Measurements from ENCODE around the gene SMIM3. TPM values are rescaled to one million over a fixed set of nuclear protein-coding genes. Genes with fewer than 3 reads are reported as not detected.

SMIM3 gene, protein sequence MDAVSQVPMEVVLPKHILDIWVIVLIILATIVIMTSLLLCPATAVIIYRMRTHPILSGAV
- total RNA-seq, result 10 to 100 TPM; 29.6 to 46.7 (median 43.6) TPM
- polyA plus RNA-seq, result 10 to 100 TPM; 19.2 to 48.6 (median 46.0) TPM

DNA sequence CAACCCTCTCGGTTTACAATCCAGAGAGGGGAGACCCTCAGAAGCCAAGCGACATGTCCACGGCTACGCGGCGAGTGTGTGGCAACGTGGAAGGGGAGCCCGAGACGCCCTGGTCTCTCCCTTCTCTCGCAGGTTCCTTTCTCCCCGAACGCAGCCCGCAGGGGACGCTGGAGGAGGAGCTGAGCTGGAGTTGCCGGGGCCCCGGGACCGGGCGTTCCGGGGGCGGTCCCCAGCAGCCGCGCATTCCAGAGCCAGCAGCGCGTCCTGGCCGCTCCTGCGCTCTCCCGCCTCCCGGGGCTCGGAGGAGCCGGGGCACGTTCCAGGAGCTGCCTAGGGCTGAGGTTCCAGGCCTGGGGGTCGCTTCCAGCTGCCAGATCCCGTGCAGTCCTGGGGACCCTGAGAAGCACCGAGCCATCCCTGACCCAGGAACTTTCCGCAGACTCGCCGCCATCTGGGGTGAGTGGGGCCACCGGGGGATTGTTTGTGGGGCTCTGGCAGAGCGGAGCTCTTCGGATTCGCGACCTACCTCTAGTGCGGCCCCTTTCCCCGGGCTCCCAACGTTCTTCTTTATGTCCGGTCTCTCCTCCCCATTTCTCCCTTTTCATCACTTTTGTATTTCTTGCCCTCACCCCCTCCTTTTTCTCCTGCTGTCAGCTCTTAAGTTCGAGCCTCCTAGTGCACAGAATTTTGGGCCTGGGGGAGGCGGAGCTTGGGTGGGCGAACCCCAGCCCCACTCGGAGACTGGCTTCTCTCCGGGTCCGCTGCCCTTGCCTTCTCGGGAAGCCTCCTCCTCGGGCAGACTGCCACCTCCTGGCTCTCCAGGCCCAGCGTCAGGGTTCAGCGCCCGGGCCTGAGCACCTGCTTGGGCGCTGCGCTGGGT lies at the start of gene SMIM3:
SMIM3 (plus strand) TSS at position 241 of the 880 bp plus-strand sequence. CDS start 16,684 bp downstream, outside the sequence.
- 1% methylated on average over 59 of the region's 59 CpGs for WGBS, 2 donors
- Histone ChIP-seq H3K4me1 (peaks cover 0 to 53% (median 48%) of the 10 kb centered on the region in 4 donors), H3K4me3 (peak within 1 kb of the TSS; percentile 70 to 81 (median 74)), H3K27me3 (no peaks in the 10 kb centered on the region), H3K36me3 (no peaks in the 10 kb centered on the region), H3K9me3 (no peaks in the 10 kb centered on the region), H3K27ac (peak within 1 kb of the TSS; percentile 91 to 95 (median 94))
- intact Hi-C loops (cut with DNase I), result loop anchor here (1.0 to 2.0 kb wide), 2 partner anchors 20 to 78 kb away; partner anchors contain the start of gene RBM22
- TF ChIP-seq POLR2A (IDR thresholded peaks at IDR 0.05) (peak; percentile 75 to 78), POLR2AphosphoS5 (IDR thresholded peaks at IDR 0.05) (peak; percentile 71 to 94 (median 84)), EP300 (IDR thresholded peaks at IDR 0.05) (no peak)
- TF ChIP-seq, protein P1, sequence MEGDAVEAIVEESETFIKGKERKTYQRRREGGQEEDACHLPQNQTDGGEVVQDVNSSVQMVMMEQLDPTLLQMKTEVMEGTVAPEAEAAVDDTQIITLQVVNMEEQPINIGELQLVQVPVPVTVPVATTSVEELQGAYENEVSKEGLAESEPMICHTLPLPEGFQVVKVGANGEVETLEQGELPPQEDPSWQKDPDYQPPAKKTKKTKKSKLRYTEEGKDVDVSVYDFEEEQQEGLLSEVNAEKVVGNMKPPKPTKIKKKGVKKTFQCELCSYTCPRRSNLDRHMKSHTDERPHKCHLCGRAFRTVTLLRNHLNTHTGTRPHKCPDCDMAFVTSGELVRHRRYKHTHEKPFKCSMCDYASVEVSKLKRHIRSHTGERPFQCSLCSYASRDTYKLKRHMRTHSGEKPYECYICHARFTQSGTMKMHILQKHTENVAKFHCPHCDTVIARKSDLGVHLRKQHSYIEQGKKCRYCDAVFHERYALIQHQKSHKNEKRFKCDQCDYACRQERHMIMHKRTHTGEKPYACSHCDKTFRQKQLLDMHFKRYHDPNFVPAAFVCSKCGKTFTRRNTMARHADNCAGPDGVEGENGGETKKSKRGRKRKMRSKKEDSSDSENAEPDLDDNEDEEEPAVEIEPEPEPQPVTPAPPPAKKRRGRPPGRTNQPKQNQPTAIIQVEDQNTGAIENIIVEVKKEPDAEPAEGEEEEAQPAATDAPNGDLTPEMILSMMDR (IDR thresholded peaks at IDR 0.05), result peak in 2 of 4 experiments; percentile 13 to 23
- peak; percentile 94 for DNase-seq

DNA sequence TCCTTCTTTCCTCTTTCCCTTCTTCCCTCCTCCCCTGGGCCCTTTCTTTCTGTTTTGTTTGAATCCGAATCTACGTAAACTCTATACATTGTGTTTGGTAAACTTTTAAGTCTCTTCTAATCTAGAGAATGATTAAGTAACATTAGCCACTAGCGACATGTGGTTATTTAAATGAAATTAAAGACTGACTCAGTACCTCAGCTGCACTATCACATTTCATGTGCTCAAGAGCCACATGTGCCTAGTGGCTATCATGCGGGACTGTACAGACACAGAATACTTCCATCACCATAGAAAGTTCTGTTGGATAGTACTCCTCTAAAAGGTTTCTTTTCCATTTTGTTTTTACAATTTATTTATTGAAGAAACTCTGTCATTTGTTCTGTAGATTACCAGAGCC lies 48.7 kb upstream of the SMIM3 start:
- no peak for TF ChIP-seq POLR2AphosphoS5 (IDR thresholded peaks at IDR 0.05)
- no peak for TF ChIP-seq EP300 (IDR thresholded peaks at IDR 0.05)
- no peak overlapping the region for H3K4me3 ChIP-seq
- H3K27ac ChIP-seq, result no peak overlapping the region
- WGBS, 2 donors, result 81 to 96% methylated on average over 4 of the region's 4 CpGs
- intact Hi-C loops (cut with DNase I), result no loop called here
- DNase-seq, result no peak
- H3K27me3 ChIP-seq, result no peaks in the 10 kb centered on the region
- no peaks in the 10 kb centered on the region for H3K9me3 ChIP-seq
- H3K4me1 ChIP-seq, result peaks cover 0 to 2% (median 1%) of the 10 kb centered on the region in 4 donors
- peaks cover 15 to 83% (median 32%) of the 10 kb centered on the region in 4 donors for H3K36me3 ChIP-seq

DNA sequence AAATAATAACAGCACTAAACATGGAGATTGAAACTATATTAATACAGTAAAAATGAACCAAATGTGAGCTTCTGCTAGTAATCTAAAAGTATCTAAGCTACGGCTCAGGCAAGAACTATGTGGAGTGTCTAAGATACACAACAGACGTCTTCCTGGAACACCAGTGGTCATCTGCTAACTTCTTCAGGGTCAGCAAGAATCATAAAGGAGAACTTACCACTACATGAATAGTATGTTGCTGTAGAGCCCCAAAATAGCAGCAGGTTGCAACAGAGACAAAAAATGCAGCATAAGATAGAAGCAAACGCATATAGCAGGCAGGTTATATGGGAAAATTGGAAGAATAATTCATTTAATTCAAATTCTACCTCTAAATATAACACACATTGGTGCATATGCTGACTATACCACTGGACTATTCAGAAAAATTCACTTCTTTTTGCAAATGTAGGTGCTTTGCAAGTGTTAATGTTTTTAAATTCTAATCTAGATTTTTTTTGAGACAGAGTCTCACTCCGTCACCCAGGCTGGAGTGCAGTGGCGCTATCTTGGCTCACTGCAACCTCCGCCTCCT lies 46.8 kb upstream of the SMIM3 start:
- H3K27me3 ChIP-seq, result no peaks in the 10 kb centered on the region
- H3K9me3 ChIP-seq, result no peaks in the 10 kb centered on the region
- no peak overlapping the region for H3K4me3 ChIP-seq
- TF ChIP-seq POLR2A (IDR thresholded peaks at IDR 0.05) (no peak), EP300 (IDR thresholded peaks at IDR 0.05) (no peak), POLR2AphosphoS5 (IDR thresholded peaks at IDR 0.05) (peak in 1 of 4 donors; percentile 39)
- TF ChIP-seq, protein P1 (IDR thresholded peaks at IDR 0.05), result no peak
- DNase-seq, result no peak
- H3K4me1 ChIP-seq, result peaks cover 0 to 8% (median 7%) of the 10 kb centered on the region in 4 donors
- peak overlapping the region in 2 of 4 donors; percentile 24 to 35 for H3K27ac ChIP-seq
- H3K36me3 ChIP-seq, result peaks cover 15 to 64% (median 25%) of the 10 kb centered on the region in 4 donors
- intact Hi-C loops (cut with DNase I), result no loop called here
- WGBS, 2 donors, result 91 to 96% methylated on average over 6 of the region's 6 CpGs

DNA sequence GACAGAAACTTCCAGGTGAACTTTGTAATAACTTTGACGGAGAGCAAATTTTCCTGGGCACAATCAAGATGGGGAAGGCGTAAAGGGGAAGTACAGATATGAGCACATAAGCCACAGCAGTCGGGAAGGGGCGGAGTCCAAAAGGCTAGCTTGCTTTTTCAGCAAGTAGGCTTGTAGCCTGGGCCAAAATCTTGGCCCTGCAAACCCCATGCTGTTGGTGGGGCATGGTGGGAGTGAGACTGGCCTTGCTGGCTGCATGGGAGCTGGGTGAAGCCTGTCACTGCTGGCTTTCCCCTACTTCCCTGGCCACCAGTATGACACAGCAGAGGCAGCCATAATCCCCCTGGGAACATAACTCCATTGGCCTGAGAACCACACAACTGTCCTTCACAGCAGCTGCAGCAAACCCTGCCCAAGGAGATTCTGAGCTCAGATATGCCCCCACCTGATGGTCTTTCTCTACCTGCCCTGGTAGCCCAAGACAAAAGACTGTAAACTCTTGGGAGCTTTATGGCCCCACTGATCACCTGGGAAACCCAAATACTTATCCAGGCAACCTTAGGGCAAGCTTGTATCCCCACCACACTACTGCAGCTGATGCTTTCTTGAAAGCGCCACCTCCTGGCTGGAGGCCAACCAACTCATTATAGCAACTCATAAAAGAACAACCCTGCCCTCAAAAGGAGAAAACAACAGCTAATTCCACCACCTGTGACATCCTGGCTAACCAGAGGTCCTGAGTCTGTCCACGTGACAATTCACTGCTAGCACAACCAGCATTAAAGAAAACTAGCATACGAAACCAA lies 43.8 kb upstream of the SMIM3 start:
- TF ChIP-seq POLR2AphosphoS5 (IDR thresholded peaks at IDR 0.05) (peak in 1 of 4 donors; percentile 8), POLR2A (IDR thresholded peaks at IDR 0.05) (no peak), EP300 (IDR thresholded peaks at IDR 0.05) (no peak)
- TF ChIP-seq, protein P1 (IDR thresholded peaks at IDR 0.05), result no peak
- Histone ChIP-seq H3K27ac (peak overlapping the region in 3 of 4 donors; percentile 9 to 42 (median 22)), H3K27me3 (no peaks in the 10 kb centered on the region), H3K4me1 (peaks cover 0 to 15% (median 13%) of the 10 kb centered on the region in 4 donors), H3K36me3 (peaks cover 15 to 37% (median 24%) of the 10 kb centered on the region in 4 donors), H3K4me3 (no peak overlapping the region), H3K9me3 (no peaks in the 10 kb centered on the region)
- peak; percentile 81 for DNase-seq
- 76 to 78% methylated on average over 7 of the region's 7 CpGs for WGBS, 2 donors
- intact Hi-C loops (cut with DNase I), result no loop called here

Data from sigmoid colon (tissue), 7 donors.